NCI-H128 (cell line): Measurements from ENCODE around the gene TECPR1.

Experiments
- DNase-seq: peaks from one replicate; lab custom pipeline; 2025; ENCODE audit not compliant: unreplicated experiment; lab: John Stamatoyannopoulos, UW

The TECPR1 gene

DNA sequence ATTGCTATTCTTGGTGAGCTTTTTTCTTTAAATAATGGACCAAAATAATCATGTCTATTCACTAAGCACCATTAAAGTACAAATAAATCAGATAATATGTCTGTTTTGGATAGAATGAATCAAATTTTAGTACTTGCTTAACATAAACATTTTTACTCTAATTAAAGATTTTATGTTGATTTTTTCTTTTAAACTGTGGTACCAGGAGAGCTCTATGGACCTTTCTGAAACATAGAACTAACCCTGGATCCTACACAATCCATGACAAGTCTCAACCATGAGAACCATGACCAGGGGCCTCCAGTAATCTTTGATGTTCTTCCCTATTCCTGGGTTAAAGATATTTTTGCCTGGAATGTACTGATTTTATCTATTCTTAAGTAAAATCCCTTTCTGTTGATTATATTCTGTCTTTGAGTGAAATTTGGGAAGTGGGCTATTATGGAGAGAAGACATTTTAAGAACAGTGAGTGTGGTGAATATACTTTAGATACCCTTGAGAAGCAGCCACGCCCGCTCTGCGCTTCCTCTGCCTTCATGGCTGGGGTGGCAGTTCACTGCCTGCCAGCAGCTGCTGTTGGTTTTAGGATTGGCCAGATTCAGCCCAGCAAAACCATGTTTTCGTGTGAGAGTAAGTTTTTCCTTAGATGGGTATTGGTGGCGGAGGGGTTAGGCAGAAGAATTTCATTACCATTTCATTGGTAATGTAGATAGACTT, 83.0 kb downstream of the TECPR1 start:
- no peak for DNase-seq

- peak; percentile 5 for DNase-seq
These were observed 83.7 kb downstream of the TECPR1 start for GRCh38 chr7:98168181-98168903.

DNA sequence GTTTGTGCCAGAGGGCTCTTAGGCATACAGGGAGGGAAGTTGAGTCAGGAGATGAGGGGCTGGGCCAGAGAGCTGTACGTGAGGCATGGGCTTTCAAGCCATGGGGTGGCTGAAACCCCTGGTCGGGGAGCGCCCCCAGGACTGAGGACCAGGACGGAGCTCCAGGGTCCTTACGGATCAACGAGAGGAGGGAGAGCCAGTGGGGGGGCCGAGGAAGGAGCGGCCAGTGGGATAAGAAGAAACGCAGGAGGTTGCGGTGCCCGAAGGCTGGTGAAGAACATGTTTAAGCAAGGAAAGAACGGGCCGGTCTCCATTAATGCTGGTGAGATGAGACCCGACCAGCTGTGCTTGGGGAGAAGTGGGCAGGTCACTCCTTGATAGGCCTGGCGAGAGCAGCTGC, 84.4 kb downstream of the TECPR1 start:
- no peak for DNase-seq

DNA sequence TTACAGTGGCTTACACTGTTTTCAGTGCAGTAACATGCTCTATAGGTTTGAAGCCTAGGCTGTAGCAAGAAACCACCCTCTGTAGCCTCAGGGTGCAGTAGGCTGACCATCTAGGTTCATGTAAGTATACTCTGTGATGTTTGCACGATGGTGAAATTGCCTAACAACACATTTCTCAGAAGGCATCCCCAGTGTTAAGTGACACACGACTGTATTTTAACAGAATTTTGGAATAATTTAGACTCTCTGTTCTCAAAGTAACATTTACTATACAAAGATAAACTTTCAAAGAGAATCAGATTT, 85.4 kb downstream of the TECPR1 start:
- no peak for DNase-seq

- DNase-seq, result peak; percentile 4
These were observed 86.0 kb downstream of the TECPR1 start for GRCh38 chr7:98165827-98166667.
